Chondrocyte (in vitro differentiated cells): ENCODE data around the gene AFAP1L2. TPM values are rescaled to one million over a fixed set of nuclear protein-coding genes. Genes with fewer than 3 reads are reported as not detected.

ENCODE experiments used
- DNase-seq: peaks from one replicate; pipeline ENCODE4 v3.0.0; 2021; ENCODE audit warnings: mixed read lengths, low spot score
- H3K27ac Mint-ChIP-seq: one replicate; pipeline ENCODE4 v1.8.0; 2021; ENCODE audit warnings: mild to moderate bottlenecking, moderate library complexity, mixed read lengths; ENCODE audit not compliant: unreplicated experiment
- H3K27me3 Mint-ChIP-seq: 2 replicates; pipeline ENCODE4 v1.8.0; 2021; ENCODE audit warnings: low read depth, mixed read lengths
- H3K36me3 Mint-ChIP-seq: 2 replicates; pipeline ENCODE4 v1.8.0; 2021; ENCODE audit warnings: low read depth, mixed read lengths
- H3K4me1 Mint-ChIP-seq: 2 replicates; pipeline ENCODE4 v1.8.0; 2021; ENCODE audit warnings: low read depth, mild to moderate bottlenecking, mixed read lengths
- H3K4me3 Mint-ChIP-seq: one replicate; pipeline ENCODE4 v1.8.0; 2021; ENCODE audit warnings: mild to moderate bottlenecking, moderate library complexity, mixed read lengths; ENCODE audit not compliant: unreplicated experiment
- H3K9me3 Mint-ChIP-seq: 2 replicates; pipeline ENCODE4 v1.8.0; 2021; ENCODE audit warnings: low read depth, mixed read lengths
- total RNA-seq: library from RNA; stranded (reverse); gene quantifications from 3 replicates; pipeline ENCODE4 v1.2.1, GENCODE V29; 2021
- TF ChIP-seq, protein P1 (sequence below): fragments of 200-600 bp; sonication (generic); IDR thresholded peaks from 2 replicates; pipeline ENCODE4 v1.5.0; 2021; ENCODE audit warnings: antibody characterized with exemption, mild to moderate bottlenecking, moderate library complexity

AFAP1L2 gene
- total RNA-seq, 1 donor from 2014 or later = 2.9 TPM

DNA sequence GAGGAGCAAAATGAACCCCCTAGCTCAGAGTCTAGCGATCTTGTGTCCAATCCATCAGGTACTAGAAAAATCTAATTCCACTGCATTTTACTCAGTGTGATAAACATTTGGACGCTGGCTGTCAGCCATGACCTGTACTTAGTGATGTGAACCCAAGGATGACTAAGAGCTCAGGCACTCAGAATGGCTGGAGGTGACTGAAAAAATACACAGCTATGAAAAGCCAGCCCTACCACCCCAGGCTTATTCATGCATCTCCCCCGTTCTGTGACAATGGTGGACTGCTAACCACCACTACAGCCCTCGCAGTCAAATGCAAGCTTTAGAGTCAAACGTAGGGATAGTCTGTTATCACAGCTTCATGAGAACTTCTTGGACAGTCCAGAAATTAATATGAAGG, 14.9 kb downstream of the AFAP1L2 start:
- DNase-seq = no peak
- peak overlapping the region; percentile 19 for H3K27ac Mint-ChIP-seq
- H3K36me3 Mint-ChIP-seq = no peaks in the 10 kb centered on the region
- TF ChIP-seq, protein P1, sequence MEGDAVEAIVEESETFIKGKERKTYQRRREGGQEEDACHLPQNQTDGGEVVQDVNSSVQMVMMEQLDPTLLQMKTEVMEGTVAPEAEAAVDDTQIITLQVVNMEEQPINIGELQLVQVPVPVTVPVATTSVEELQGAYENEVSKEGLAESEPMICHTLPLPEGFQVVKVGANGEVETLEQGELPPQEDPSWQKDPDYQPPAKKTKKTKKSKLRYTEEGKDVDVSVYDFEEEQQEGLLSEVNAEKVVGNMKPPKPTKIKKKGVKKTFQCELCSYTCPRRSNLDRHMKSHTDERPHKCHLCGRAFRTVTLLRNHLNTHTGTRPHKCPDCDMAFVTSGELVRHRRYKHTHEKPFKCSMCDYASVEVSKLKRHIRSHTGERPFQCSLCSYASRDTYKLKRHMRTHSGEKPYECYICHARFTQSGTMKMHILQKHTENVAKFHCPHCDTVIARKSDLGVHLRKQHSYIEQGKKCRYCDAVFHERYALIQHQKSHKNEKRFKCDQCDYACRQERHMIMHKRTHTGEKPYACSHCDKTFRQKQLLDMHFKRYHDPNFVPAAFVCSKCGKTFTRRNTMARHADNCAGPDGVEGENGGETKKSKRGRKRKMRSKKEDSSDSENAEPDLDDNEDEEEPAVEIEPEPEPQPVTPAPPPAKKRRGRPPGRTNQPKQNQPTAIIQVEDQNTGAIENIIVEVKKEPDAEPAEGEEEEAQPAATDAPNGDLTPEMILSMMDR = no peak
- H3K9me3 Mint-ChIP-seq = no peaks in the 10 kb centered on the region
- H3K4me3 Mint-ChIP-seq = no peak overlapping the region
- no peaks in the 10 kb centered on the region for H3K27me3 Mint-ChIP-seq
- H3K4me1 Mint-ChIP-seq = peaks cover 55% of the 10 kb centered on the region

DNA sequence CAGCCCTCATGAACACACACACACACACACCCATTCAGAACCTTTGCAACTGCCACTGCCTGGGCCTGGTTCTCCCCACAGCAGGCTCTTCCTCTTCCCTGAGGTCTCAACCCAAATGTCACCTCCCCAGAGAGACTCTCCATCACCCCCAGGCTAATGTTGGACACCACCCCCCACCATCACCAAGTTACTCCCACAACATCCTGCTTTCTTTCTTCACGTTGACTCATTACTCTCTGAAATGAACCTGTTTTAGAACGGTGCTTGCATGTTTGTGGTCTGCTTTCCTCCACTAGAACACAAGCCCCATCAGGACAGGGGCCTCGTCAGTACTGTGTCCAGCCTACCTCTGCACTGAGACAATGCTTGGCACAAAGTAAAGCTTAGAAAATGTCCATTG, 16.0 kb downstream of the AFAP1L2 start:
- no peak overlapping the region for H3K27ac Mint-ChIP-seq
- H3K4me3 Mint-ChIP-seq = no peak overlapping the region
- no peaks in the 10 kb centered on the region for H3K36me3 Mint-ChIP-seq
- peaks cover 46% of the 10 kb centered on the region for H3K4me1 Mint-ChIP-seq
- no peaks in the 10 kb centered on the region for H3K27me3 Mint-ChIP-seq
- DNase-seq = no peak
- TF ChIP-seq, protein P1 = no peak
- no peaks in the 10 kb centered on the region for H3K9me3 Mint-ChIP-seq

DNA sequence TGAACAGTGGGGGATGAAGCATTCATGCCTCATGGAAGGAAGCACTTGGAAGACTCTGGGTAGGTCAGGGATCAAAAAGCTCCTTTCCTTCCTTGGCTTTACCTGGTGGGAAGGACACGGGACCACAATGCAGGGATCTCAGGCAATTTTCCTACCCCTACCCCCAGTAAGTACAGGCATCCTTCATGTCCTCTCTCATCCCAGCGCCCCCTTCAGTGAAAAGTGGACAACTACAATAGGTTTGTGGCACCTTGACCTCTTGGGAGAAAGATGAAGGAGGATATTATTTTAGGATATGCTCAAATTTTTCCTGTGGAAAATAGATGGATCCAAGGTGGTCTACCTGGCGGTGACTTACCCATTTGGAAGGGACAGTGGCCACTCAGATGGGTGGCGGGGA, 16.5 kb downstream of the AFAP1L2 start:
- H3K9me3 Mint-ChIP-seq = no peaks in the 10 kb centered on the region
- H3K4me1 Mint-ChIP-seq = peaks cover 41% of the 10 kb centered on the region
- H3K27ac Mint-ChIP-seq = no peak overlapping the region
- H3K27me3 Mint-ChIP-seq = no peaks in the 10 kb centered on the region
- no peaks in the 10 kb centered on the region for H3K36me3 Mint-ChIP-seq
- TF ChIP-seq, protein P1 = no peak
- no peak overlapping the region for H3K4me3 Mint-ChIP-seq
- no peak for DNase-seq

DNA sequence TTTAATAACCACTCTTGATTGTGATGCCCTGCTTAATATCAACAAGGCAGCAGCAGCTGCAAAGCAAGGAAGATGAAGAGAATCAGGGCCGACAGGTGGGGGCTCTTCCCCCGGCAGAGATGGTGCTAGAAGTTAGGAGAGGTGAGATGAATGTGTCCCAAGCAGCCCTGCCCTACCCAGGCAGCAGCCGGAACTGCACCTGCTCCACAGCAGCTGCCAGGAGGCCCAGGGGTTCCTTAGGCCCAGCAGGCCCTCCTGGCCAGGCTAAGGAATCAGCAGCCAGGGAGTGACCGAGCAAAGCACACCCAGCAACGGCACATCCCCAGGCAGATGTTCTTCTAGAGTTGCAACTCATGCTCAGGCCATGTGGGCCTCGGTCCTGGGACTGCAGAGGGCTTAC, 17.9 kb downstream of the AFAP1L2 start:
- no peak overlapping the region for H3K4me3 Mint-ChIP-seq
- H3K27me3 Mint-ChIP-seq = peaks cover 2% of the 10 kb centered on the region
- H3K36me3 Mint-ChIP-seq = no peaks in the 10 kb centered on the region
- H3K27ac Mint-ChIP-seq = no peak overlapping the region
- H3K4me1 Mint-ChIP-seq = peaks cover 34% of the 10 kb centered on the region
- DNase-seq = no peak
- H3K9me3 Mint-ChIP-seq = no peaks in the 10 kb centered on the region
- TF ChIP-seq, protein P1 = no peak

DNA sequence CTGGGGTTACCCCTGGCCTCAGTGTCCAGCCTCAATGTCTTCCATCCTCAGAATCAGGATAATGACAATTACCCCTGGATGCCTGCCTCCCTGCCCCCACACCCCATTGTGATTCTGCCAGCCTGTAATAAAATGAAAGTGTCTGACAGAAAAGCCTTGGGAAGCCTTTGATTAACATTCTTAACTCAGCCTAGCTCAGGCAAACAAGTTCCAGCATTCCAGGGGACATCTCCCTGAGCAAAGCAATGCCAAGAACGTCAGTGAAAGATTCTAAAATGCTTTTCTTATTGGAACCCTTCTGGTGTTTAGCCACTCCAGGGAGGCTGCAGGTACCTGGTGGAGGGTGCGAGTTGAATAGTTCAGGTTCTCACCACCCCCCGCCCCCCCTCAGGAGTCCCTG, 18.7 kb downstream of the AFAP1L2 start:
- Mint-ChIP-seq H3K36me3 (no peaks in the 10 kb centered on the region), H3K4me3 (no peak overlapping the region), H3K9me3 (no peaks in the 10 kb centered on the region), H3K27me3 (peaks cover 3% of the 10 kb centered on the region), H3K4me1 (peaks cover 28% of the 10 kb centered on the region), H3K27ac (no peak overlapping the region)
- TF ChIP-seq, protein P1 = no peak
- no peak for DNase-seq
